NCI-H1436 treated with DMSO at 0.1 percent for 48 hours (cell line): ENCODE data around the gene ARIH2.

Experiments
- DNase-seq: peaks from one replicate; lab custom pipeline; 2025; lab: John Stamatoyannopoulos, UW

Gene ARIH2

GRCh38 chr3:48974076-48974864, 55.6 kb downstream of the ARIH2 start:
- no peak for DNase-seq

- no peak for DNase-seq
Observed at GRCh38 chr3:48979451-48979850, 60.8 kb downstream of the ARIH2 start.

- DNase-seq, result no peak
Observed at GRCh38 chr3:48980295-48980694, 61.7 kb downstream of the ARIH2 start.

- no peak for DNase-seq
Observed at GRCh38 chr3:48982016-48982415, 63.4 kb downstream of the ARIH2 start.

- no peak for DNase-seq
Observed at GRCh38 chr3:48982686-48983085, 64.0 kb downstream of the ARIH2 start.

GRCh38 chr3:48983096-48983495, 64.5 kb downstream of the ARIH2 start:
- no peak for DNase-seq

GRCh38 chr3:48984663-48985062, 66.0 kb downstream of the ARIH2 start:
- DNase-seq, result no peak

GRCh38 chr3:48985831-48986376, 67.3 kb downstream of the ARIH2 start:
- DNase-seq, result no peak

GRCh38 chr3:48989126-48989795, 70.6 kb downstream of the ARIH2 start:
- no peak for DNase-seq

- no peak for DNase-seq
Observed at GRCh38 chr3:48989796-48990635, 71.4 kb downstream of the ARIH2 start, which contains the start of gene P4HTM. TSS of gene P4HTM (plus strand) at chr3:48990241. CDS start at chr3:48990257, 16 bp downstream.

- DNase-seq, result no peak
Observed at GRCh38 chr3:48990636-48991469, 72.2 kb downstream of the ARIH2 start.

GRCh38 chr3:48991851-48992545, 73.4 kb downstream of the ARIH2 start:
- DNase-seq, result no peak

- no peak for DNase-seq
Observed at GRCh38 chr3:48993834-48994233, 75.2 kb downstream of the ARIH2 start.

- no peak for DNase-seq
Observed at GRCh38 chr3:48996640-48997039, 78.0 kb downstream of the ARIH2 start.

- DNase-seq, result no peak
Observed at GRCh38 chr3:48997102-48997635, 78.5 kb downstream of the ARIH2 start.

- DNase-seq, result no peak
Observed at GRCh38 chr3:48997714-48998637, 79.3 kb downstream of the ARIH2 start.

GRCh38 chr3:48999085-48999858, 80.6 kb downstream of the ARIH2 start:
- DNase-seq, result no peak

- no peak for DNase-seq
Observed at GRCh38 chr3:49001155-49001554, 82.5 kb downstream of the ARIH2 start.
